PC-9 (cell line): ENCODE results near the gene NT5DC3. TPM values are rescaled to one million over a fixed set of nuclear protein-coding genes. Genes with fewer than 3 reads are reported as not detected.

Experiments
- BruUV-seq: library from RNA; stranded (reverse); fragments of 400-500 nt; replicated peaks from 2 replicates; lab custom pipeline; 2021; lab: Mats Ljungman, UMichigan
- CTCF ChIA-PET: fragments of 300-600 bp; sonication (Branson Sonifier 250); formaldehyde crosslinking; loops from one replicate; lab custom pipeline; 2022; ENCODE audit warnings: antibody characterized with exemption; lab: Charles Lee
- POLR2A ChIA-PET: fragments of 300-600 bp; sonication (Branson Sonifier 250); formaldehyde crosslinking; loops from one replicate; lab custom pipeline; 2022; ENCODE audit warnings: antibody characterized with exemption; ENCODE audit not compliant: unreplicated experiment; lab: Charles Lee
- DNase-seq, 2 experiments: peaks; one replicate each; pipeline versions ENCODE4 v3.0.0 to v3.0.0-alpha.2; 2015 to 2022; ENCODE audit warnings: mixed read lengths in 1 of 2
- H2AFZ ChIP-seq: fragments of 200-600 bp; sonication (generic); 2 replicates; pipeline ENCODE4 v1.8.1; 2017; ENCODE audit warnings: antibody characterized with exemption
- H3F3A ChIP-seq: fragments of 200-600 bp; sonication (generic); 2 replicates; pipeline ENCODE4 v1.8.1; 2017; ENCODE audit warnings: antibody characterized with exemption, mild to moderate bottlenecking, low read depth; ENCODE audit not compliant: insufficient read depth
- H3K27ac ChIP-seq: fragments of 200-600 bp; sonication (generic); 2 replicates; pipeline ENCODE4 v1.6.1; 2016; ENCODE audit warnings: mixed run types
- H3K27me3 ChIP-seq: fragments of 200-600 bp; sonication (generic); 2 replicates; pipeline ENCODE4 v1.6.1; 2016; ENCODE audit warnings: low read depth, mixed run types; ENCODE audit not compliant: insufficient read depth
- H3K36me3 ChIP-seq: fragments of 200-600 bp; sonication (generic); 2 replicates; pipeline ENCODE4 v1.6.1; 2016; ENCODE audit warnings: low read depth, mixed run types
- H3K4me1 ChIP-seq: fragments of 200-600 bp; sonication (generic); replicated peaks from 2 replicates; pipeline ENCODE4 v1.6.1; 2016; ENCODE audit warnings: mixed run types; ENCODE audit not compliant: insufficient read depth
- H3K4me2 ChIP-seq: fragments of 200-600 bp; sonication (generic); 2 replicates; pipeline ENCODE4 v1.6.1; 2017; ENCODE audit warnings: mixed run types
- H3K4me3 ChIP-seq: fragments of 200-600 bp; sonication (generic); 2 replicates; pipeline ENCODE4 v1.6.1; 2016; ENCODE audit warnings: mixed run types
- H3K79me2 ChIP-seq: fragments of 200-600 bp; sonication (generic); 2 replicates; pipeline ENCODE4 v1.6.1; 2017; ENCODE audit warnings: low read depth, mixed run types
- H3K9me2 ChIP-seq: fragments of 200-600 bp; sonication (generic); 2 replicates; pipeline ENCODE4 v1.8.1; 2017; ENCODE audit warnings: mild to moderate bottlenecking; ENCODE audit not compliant: insufficient read depth
- H3K9me3 ChIP-seq: fragments of 200-600 bp; sonication (generic); 2 replicates; pipeline ENCODE4 v1.8.1; 2016; ENCODE audit warnings: low read depth; ENCODE audit not compliant: insufficient read depth
- H4K20me1 ChIP-seq: fragments of 200-600 bp; sonication (generic); 2 replicates; pipeline ENCODE4 v1.8.1; 2017; ENCODE audit not compliant: insufficient read depth
- CTCF ChIP-seq: fragments of 200-600 bp; sonication (generic); conservative IDR thresholded peaks from 2 replicates; pipeline ENCODE4 v1.6.1; 2017; ENCODE audit warnings: mixed run types, antibody characterized with exemption, mild to moderate bottlenecking, moderate library complexity
- EZH2 ChIP-seq: fragments of 200-600 bp; sonication (generic); IDR thresholded peaks from 2 replicates; pipeline ENCODE4 v1.8.0; 2017; ENCODE audit warnings: antibody characterized with exemption, low read depth
- intact Hi-C: fragments of 100-400 bp; cut with micrococcal nuclease; formaldehyde crosslinking; loops from one replicate; pipeline ENCODE4 v1.10.0; 2022; ENCODE audit not compliant: unreplicated experiment
- total RNA-seq: library from RNA; stranded (reverse); gene quantifications from 2 replicates; pipeline ENCODE4 v1.2.3, GENCODE V29; 2021

NT5DC3 gene
- total RNA-seq, 1 experiment from 2014 or later: 13.2 TPM

- CTCF ChIA-PET: no interaction called here
- intact Hi-C loops: no loop called here
- Histone ChIP-seq H2AFZ (no peak overlapping the region), H3K9me3 (0 out of 2 replicates have a peak, but pooled peaks cover 3% of the 10 kb centered on the region), H3K36me3 (no peaks in the 10 kb centered on the region), H3K4me3 (no peak overlapping the region), H3K4me2 (no peak overlapping the region), H4K20me1 (no peaks in the 10 kb centered on the region), H3K27ac (no peak overlapping the region), H3K4me1 (no peaks in the 10 kb centered on the region), H3K79me2 (no peaks in the 10 kb centered on the region), H3F3A (no peaks in the 10 kb centered on the region), H3K27me3 (peaks cover 19% of the 10 kb centered on the region; the same call in 1 of the 2 replicates), H3K9me2 (no peaks in the 10 kb centered on the region)
- POLR2A ChIA-PET: no interaction called here
- BruUV-seq: no TSS peak
- TF ChIP-seq EZH2 (no peak), CTCF (no peak)
- DNase-seq: no peak
These were observed 111.5 kb downstream of the NT5DC3 start for GRCh38 chr12:103729499-103729898.

- BruUV-seq: no TSS peak
These were observed 112.7 kb downstream of the NT5DC3 start for GRCh38 chr12:103728323-103728722.

GRCh38 chr12:103727638-103728037 is 113.4 kb downstream of the NT5DC3 start:
- Histone ChIP-seq H3K9me2 (no peaks in the 10 kb centered on the region), H3K79me2 (no peaks in the 10 kb centered on the region), H3K4me2 (no peak overlapping the region), H3K36me3 (no peaks in the 10 kb centered on the region), H3K27me3 (peaks cover 21% of the 10 kb centered on the region; the same call in 1 of the 2 replicates), H4K20me1 (no peaks in the 10 kb centered on the region), H3K4me1 (no peaks in the 10 kb centered on the region), H3F3A (no peaks in the 10 kb centered on the region), H3K9me3 (0 out of 2 replicates have a peak, but pooled peaks cover 3% of the 10 kb centered on the region), H3K27ac (no peak overlapping the region), H2AFZ (no peak overlapping the region), H3K4me3 (no peak overlapping the region)
- TF ChIP-seq EZH2 (no peak), CTCF (no peak)
- BruUV-seq: no TSS peak
- CTCF ChIA-PET: no interaction called here
- POLR2A ChIA-PET: no interaction called here
- no peak for DNase-seq
- intact Hi-C loops: no loop called here

More at GRCh38 chr12:103728323-103728722, 112.7 kb downstream of the NT5DC3 start:
- TF ChIP-seq EZH2 (no peak), CTCF (no peak)
- H4K20me1 ChIP-seq: no peaks in the 10 kb centered on the region
- H3K4me3 ChIP-seq: no peak overlapping the region
- H3F3A ChIP-seq: no peaks in the 10 kb centered on the region
- no peak overlapping the region for H3K4me2 ChIP-seq
- no peaks in the 10 kb centered on the region for H3K79me2 ChIP-seq
- H2AFZ ChIP-seq: no peak overlapping the region
- H3K9me3 ChIP-seq: 0 out of 2 replicates have a peak, but pooled peaks cover 3% of the 10 kb centered on the region
- no peaks in the 10 kb centered on the region for H3K9me2 ChIP-seq
- DNase-seq: no peak
- intact Hi-C loops: no loop called here
- POLR2A ChIA-PET: interaction anchor here (0.6 kb wide), 1 partner anchor 1378 kb away, joined by 3 read pairs; no protein-coding TSS in a partner anchor
- no peaks in the 10 kb centered on the region for H3K4me1 ChIP-seq
- CTCF ChIA-PET: no interaction called here
- H3K36me3 ChIP-seq: no peaks in the 10 kb centered on the region
- peaks cover 19% of the 10 kb centered on the region; the same call in 1 of the 2 replicates for H3K27me3 ChIP-seq
- H3K27ac ChIP-seq: no peak overlapping the region
